ENCODE measurements around the gene RAB9A.

DNA sequence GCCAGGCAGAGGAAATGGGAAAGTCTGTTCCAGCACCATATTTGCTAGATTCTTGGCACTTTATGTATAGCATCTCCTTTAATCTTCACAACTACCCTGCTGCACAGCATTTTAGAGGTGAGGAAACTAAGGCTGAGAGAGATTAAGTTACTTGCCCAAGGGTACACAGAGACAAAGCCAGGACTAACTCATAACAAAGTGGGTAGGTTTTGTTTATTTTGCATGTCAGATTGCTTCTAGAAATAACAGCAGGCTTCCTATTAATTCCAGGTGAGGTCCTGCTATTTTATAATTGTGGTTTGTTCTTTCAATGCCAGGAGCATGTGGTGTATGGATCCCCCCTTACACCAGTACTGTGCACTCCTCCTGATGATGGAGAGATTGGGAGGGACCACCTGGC is 21.0 kb upstream of the RAB9A start:
- TF ChIP-seq CTCF (IDR thresholded peaks at IDR 0.05; ENCODE audit: control extremely low read depth in 1 of 3, insufficient read depth in 1 of 3, low read depth in 1 of 3, low read length in 3 of 3): no peak
- TF ChIP-seq SP2 (IDR thresholded peaks at IDR 0.05; ENCODE audit: low read length): no peak
- TF ChIP-seq POLR2AphosphoS5 (IDR thresholded peaks at IDR 0.05; ENCODE audit: low read depth, low read length): no peak
- no peak for TF ChIP-seq HDAC2 (IDR thresholded peaks at IDR 0.05; ENCODE audit: borderline replicate concordance in 1 of 2, low read depth in 2 of 2, low read length in 2 of 2)
- TF ChIP-seq POLR2A (IDR thresholded peaks at IDR 0.05; ENCODE audit: control extremely low read depth in 1 of 2, low read depth in 2 of 2, low read length in 2 of 2): no peak

Data from H1 (cell line).